Measurements from ENCODE around the gene RIN1. TPM values are rescaled to one million over a fixed set of nuclear protein-coding genes. Genes with fewer than 3 reads are reported as not detected.

Gene RIN1
- total RNA-seq, 2 experiments from 2014 or later: 1.2 to 1.6 TPM

DNA sequence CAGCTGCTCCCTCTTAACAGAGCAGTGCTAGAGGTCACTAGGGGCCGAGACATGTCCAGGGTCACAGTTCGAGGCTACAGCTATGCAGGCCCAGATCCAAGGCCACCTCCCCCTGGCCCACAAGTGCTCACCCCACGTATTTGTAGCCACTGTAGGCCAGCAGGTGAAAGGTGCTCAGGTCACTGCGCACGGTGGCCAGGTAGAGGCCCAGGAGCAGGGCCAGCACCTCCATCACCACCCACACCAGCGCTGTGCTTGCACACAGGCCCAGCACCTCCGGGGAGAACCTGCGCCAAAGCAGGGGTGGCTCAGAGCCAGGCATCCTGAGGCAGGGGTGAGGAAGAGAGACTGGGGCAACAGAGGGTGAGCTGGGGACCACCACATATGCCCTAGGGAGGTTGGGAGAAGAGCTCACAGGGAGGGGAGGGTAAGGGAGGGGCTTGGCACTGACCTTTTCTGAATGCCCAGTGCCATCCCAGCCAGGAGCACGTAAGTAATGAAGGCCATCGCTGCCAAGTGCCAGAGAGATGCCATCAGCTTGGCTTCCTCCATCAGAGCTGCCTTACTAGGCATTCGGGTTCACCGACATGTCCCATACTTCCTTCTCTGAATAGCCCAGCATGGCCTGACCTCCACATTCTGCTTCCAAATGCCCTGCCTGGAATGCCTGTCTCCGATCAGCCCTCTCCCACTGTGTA lies 50.8 kb downstream of the RIN1 start:
- Histone ChIP-seq H3K9me3 (ENCODE audit: control insufficient read depth in 1 of 2, insufficient read depth in 1 of 2, low read length in 2 of 2) (no peaks in the 10 kb centered on the region), H3K27me3 (ENCODE audit: control insufficient read depth in 1 of 2, insufficient read depth in 2 of 2, low read length in 2 of 2) (no peaks in the 10 kb centered on the region), H3K4me1 (ENCODE audit: insufficient read depth, low read length) (peaks cover 57% of the 10 kb centered on the region), H3K4me3 (ENCODE audit: low read length) (no peak overlapping the region), H3K36me3 (ENCODE audit: insufficient read depth, low read length) (peaks cover 11% of the 10 kb centered on the region), H3K27ac (ENCODE audit: low read depth in 1 of 2, low read length in 2 of 2) (no peak overlapping the region)
- ChIA-PET CTCF (no interaction called here), POLR2A (no interaction called here)
- DNase-seq: peak in 1 of 14 experiments; percentile 41
- Mint-ChIP-seq H3K36me3 (ENCODE audit: low read depth) (peaks cover 10% of the 10 kb centered on the region), H3K9me3 (no peaks in the 10 kb centered on the region), H3K27me3 (peaks cover 5% of the 10 kb centered on the region), H3K27ac (no peak overlapping the region), H3K4me3 (no peak overlapping the region), H3K4me1 (ENCODE audit: low read depth) (peaks cover 50% of the 10 kb centered on the region)
- TF ChIP-seq, protein P1, sequence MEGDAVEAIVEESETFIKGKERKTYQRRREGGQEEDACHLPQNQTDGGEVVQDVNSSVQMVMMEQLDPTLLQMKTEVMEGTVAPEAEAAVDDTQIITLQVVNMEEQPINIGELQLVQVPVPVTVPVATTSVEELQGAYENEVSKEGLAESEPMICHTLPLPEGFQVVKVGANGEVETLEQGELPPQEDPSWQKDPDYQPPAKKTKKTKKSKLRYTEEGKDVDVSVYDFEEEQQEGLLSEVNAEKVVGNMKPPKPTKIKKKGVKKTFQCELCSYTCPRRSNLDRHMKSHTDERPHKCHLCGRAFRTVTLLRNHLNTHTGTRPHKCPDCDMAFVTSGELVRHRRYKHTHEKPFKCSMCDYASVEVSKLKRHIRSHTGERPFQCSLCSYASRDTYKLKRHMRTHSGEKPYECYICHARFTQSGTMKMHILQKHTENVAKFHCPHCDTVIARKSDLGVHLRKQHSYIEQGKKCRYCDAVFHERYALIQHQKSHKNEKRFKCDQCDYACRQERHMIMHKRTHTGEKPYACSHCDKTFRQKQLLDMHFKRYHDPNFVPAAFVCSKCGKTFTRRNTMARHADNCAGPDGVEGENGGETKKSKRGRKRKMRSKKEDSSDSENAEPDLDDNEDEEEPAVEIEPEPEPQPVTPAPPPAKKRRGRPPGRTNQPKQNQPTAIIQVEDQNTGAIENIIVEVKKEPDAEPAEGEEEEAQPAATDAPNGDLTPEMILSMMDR (IDR thresholded peaks at IDR 0.05): no peak
- intact Hi-C loops (cut with DNase I, micrococcal nuclease): loop anchor here in 1 of 2 experiments (10.0 kb wide), 1 partner anchor 431 kb away; the partner anchor contains the start of gene CFL1
- ATAC-seq (ENCODE audit: poor library complexity): no peak

DNA sequence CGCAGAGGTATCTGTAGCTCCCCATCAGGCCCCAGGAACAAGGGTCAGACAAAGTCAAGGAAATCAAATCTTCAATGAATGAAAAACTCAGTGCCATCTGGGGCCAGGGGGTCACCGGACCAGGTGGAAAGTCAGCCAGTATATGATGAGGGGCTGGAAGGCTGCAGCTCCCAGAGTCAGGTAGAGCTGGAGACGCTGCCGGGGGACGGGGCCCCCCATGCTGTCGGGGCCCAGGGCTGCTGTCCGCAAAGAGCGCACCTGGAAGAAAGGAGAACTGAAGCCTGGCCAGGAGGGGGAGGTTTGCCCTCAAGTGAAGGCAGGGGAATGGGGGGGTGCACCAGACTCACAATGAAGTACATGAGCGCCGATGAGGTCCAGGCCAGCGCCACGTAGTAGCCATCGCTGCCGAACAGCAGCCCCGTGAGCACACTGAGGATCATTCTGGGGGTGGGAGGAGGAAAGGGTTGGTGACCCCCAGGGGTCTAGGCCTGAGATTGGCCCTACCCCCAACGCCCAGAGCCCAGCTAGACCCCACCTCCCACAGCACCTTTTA lies 51.6 kb downstream of the RIN1 start:
- ChIA-PET POLR2A (interaction anchor here (0.6 kb wide), 1 partner anchor 24 kb away, joined by 3 read pairs; no protein-coding TSS in a partner anchor), CTCF (no interaction called here)
- no peak overlapping the region for H3K4me3 ChIP-seq (ENCODE audit: low read length)
- Mint-ChIP-seq H3K4me3 (no peak overlapping the region), H3K36me3 (ENCODE audit: low read depth) (peaks cover 10% of the 10 kb centered on the region), H3K27ac (no peak overlapping the region), H3K27me3 (peaks cover 5% of the 10 kb centered on the region), H3K4me1 (ENCODE audit: low read depth) (peaks cover 44% of the 10 kb centered on the region), H3K9me3 (no peaks in the 10 kb centered on the region)
- H3K27me3 ChIP-seq (ENCODE audit: control insufficient read depth in 1 of 2, insufficient read depth in 2 of 2, low read length in 2 of 2): no peaks in the 10 kb centered on the region
- DNase-seq (no peak), ATAC-seq (ENCODE audit: poor library complexity) (no peak)
- H3K4me1 ChIP-seq (ENCODE audit: insufficient read depth, low read length): peaks cover 53% of the 10 kb centered on the region
- H3K27ac ChIP-seq (ENCODE audit: low read depth in 1 of 2, low read length in 2 of 2): no peak overlapping the region
- intact Hi-C loops (cut with DNase I, micrococcal nuclease): loop anchor here in 1 of 2 experiments (10.0 kb wide), 1 partner anchor 430 kb away; the partner anchor contains the start of gene CFL1
- TF ChIP-seq, protein P1 (IDR thresholded peaks at IDR 0.05): no peak
- peaks cover 11% of the 10 kb centered on the region for H3K36me3 ChIP-seq (ENCODE audit: insufficient read depth, low read length)
- H3K9me3 ChIP-seq (ENCODE audit: control insufficient read depth in 1 of 2, insufficient read depth in 1 of 2, low read length in 2 of 2): no peaks in the 10 kb centered on the region

DNA sequence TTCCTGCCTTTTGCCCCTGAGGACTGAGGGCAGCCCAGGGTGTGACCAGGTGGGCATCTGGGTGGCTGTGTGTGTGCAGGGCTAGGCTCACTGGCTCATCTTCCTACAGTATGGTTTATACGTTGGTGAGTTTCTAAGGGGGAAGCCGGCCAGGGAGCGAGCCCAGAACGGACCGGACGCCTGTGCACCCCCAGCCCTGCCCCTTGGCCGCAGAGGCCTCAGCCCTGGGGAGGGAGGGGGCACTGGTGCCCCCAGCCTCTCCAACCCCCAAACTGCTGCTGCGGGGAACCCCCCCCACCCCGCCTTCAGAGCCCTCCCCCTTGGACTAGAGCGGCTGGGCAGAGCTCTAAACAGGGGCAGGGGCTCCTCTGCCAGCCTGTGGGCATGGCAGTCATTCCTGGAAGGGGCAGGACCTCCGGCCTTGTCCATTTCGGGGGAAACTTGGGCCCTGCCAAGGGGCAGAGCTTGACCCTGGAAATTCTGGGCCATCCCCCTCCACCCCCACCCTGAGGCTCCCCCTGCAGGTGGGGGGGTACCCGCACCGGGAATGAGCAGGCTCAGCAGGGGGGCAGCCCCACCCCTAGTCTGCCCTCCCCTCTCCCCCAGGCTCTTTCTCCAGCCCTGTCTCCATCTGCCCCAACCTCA lies 52.7 kb downstream of the RIN1 start:
- Mint-ChIP-seq H3K36me3 (ENCODE audit: low read depth) (peaks cover 10% of the 10 kb centered on the region), H3K4me3 (no peak overlapping the region), H3K27me3 (no peaks in the 10 kb centered on the region), H3K4me1 (ENCODE audit: low read depth) (peaks cover 40% of the 10 kb centered on the region), H3K27ac (peak overlapping the region; percentile 81), H3K9me3 (no peaks in the 10 kb centered on the region)
- intact Hi-C loops (cut with DNase I, micrococcal nuclease): loop anchor here in 1 of 2 experiments (10.0 kb wide), 1 partner anchor 429 kb away; the partner anchor contains the start of gene CFL1
- Histone ChIP-seq H3K4me1 (ENCODE audit: insufficient read depth, low read length) (peaks cover 57% of the 10 kb centered on the region), H3K9me3 (ENCODE audit: control insufficient read depth in 1 of 2, insufficient read depth in 1 of 2, low read length in 2 of 2) (no peaks in the 10 kb centered on the region), H3K4me3 (ENCODE audit: low read length) (no peak overlapping the region), H3K27me3 (ENCODE audit: control insufficient read depth in 1 of 2, insufficient read depth in 2 of 2, low read length in 2 of 2) (no peaks in the 10 kb centered on the region), H3K27ac (ENCODE audit: low read depth in 1 of 2, low read length in 2 of 2) (no peak overlapping the region), H3K36me3 (ENCODE audit: insufficient read depth, low read length) (peaks cover 11% of the 10 kb centered on the region)
- no peak for ATAC-seq (ENCODE audit: poor library complexity)
- CTCF ChIA-PET: interaction anchor here (1.0 to 1.9 kb wide), 4 partner anchors 10 to 155 kb away, joined by 3 to 54 read pairs (median 4); partner anchors contain the start of gene MRPL11
- TF ChIP-seq, protein P1 (IDR thresholded peaks at IDR 0.05): no peak
- POLR2A ChIA-PET: interaction anchor here (0.9 to 6.5 kb wide), 4 partner anchors 15 to 394 kb away, joined by 3 to 34 read pairs (median 6); partner anchors contain the start of gene RAB1B
- peak in 1 of 14 experiments; percentile 50 for DNase-seq
